COLO668 (cell line): ENCODE results near the gene NMT2.

Experiments
- DNase-seq: peaks from one replicate; lab custom pipeline; 2025; ENCODE audit not compliant: unreplicated experiment; lab: John Stamatoyannopoulos, UW

Gene NMT2

DNA sequence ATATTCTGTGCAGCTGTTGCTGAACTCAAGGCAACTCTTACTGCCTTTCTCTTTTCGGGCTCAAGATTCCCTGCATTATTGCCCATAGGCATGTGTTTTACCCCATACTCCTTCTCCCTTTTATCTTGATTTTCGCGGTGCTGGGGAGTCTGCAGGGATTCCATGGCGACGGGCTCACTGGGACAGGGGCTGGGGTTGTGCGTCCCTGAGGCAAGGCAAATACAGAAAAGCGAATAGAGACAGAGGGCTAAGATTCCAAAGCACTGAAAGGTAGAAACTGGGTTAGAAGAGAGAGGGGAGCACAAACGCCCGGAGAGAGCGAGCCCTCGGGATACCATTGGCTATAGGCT is 71.9 kb downstream of the NMT2 start:
- DNase-seq: no peak

DNA sequence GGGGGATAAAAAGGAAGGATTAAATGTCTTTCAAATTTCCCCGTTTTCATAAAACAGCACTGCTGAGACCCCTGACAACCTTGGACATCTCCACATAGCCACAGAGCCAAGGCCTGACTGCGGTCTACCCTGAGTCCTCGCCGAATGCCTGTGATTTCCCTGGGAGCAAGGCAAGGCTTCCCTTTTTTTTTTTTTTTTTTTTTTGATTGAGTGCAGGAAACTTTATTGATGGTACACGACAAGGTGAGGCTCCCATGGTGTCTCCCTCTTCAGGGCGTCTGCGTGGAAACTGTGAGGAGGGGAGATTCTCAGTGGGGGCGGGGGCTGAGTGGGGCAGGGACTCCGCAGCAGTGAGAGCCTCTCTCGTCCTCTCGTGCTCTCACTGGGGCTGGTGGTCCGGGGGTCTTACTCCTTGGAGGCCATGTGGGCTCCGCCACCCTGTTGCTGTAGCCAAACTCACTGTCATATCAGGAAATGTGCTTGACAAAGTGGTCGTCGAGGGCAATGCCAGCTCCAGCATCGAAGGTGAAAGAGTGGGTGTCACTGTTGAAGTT is 75.6 kb downstream of the NMT2 start:
- no peak for DNase-seq

DNA sequence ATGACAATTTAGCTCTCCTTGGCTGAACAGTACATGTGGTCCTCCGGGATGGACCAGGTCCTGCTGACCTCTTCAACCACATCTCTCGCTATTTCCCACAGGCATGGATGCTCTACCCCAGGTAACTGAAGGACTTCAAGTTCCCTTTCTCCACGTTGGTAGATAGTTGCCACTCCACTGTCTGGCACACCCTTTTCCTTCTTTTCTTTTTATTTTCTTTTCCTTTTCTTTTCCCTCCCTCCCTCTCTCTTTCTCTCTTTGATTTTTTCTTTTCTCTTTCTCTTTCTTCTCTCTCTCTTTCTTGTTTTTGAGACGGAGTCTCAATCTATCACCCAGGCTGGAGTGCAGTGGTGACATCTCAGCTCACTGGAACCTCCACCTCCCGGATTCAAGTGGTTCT is 77.1 kb downstream of the NMT2 start:
- no peak for DNase-seq

DNA sequence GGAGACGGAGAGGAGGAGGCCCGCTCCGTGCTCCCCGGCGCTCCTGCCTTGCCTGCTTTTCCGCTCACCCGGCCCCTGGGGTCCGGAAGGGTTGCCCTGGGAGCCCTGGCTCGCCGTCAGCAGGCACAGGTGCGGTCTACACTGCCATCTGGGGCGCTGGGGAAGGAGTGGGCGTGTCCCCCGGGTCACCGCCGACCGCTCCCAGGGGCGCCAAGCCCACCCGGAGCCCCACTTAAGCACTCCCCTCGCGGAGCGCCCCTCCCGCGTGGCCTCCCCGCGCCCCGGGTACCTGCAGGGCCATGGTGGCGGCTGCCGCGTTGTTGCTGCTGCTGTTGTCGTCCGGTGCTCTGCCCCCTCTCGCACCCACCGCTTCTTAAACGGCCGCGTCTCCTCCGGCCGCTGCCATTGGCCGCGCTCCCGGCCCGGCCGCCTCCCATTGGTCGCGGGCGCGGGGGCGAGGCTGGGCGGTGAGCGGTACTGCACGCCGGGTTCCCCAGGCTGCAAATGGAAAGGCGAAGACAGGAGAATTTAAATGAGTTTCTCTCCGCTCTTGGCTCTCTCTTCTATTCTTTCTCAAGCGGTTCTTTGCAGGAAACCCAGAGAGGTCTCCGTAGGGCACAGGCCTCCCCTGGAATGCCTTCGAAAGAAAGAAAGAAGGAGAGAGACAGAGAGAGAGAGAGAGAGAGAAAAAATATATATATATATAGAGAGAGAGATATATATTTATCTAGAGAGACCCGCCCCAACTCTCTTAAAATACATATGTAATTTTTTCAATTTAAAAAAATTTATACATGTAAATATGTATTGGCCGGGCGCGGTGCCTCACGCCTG is 79.8 kb downstream of the NMT2 start, which contains the start of gene ACBD7:
ACBD7 (minus strand) TSS at position 349 of the 834 bp plus-strand sequence; CDS start at position 301, 48 bp downstream.
- DNase-seq: peak; percentile 85

DNA sequence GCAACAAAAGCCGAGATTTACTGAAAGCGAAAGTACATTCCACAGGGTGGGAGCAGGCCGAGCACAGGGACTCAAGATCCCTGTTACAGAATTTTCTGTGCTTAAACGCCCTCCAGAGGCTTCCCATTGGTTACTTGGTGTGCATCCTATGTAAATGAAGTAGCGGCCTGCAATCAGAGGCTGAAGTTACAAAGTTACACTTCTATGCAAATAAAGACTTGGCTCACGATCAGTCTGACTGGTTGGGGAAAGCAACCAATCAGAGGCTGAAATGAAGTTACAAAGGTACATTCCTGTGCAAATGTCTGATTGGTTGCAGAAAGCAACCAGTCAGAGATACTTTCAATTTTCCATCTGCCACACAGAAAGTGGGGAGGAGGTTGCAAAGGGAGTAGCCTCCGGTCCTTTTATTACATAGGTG is 84.0 kb downstream of the NMT2 start:
- no peak for DNase-seq

DNA sequence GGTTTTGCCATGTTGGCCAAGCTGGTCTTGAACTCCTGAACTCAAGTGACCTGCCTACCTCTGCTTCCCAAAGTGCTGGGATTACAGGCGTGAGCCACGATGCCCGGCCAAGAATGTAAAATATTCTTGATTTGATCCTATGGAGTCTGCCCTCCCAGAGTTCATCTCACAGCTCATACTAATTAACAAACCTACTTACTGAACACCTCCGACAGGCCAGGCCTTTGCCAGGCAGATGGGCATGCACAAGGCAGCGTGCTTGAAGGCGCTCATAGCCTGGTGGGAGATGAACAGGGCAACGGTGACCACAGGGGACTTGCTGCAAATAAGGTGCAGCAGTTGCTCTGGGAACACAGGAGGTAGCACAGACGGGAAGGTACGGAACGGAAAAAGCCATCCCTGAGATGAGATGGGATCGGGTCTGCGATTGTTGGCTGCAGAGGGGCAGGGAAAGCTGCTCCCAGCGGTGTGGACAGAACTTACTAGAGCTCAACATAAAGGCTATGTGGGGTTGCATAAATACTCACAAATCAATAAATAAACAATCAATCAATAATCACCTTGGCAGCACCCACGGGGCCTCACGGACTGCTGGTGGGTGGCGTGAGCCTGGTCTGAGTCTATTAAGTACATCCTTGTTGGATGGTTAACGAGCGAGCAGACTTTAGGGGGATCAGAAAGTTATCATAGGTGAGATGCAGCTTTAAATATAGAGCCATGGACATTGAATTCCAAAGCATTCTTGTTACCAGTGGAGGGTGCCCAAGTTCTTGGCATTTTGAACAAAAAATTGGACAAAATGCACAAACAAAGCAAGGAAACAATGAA is 84.6 kb downstream of the NMT2 start:
- no peak for DNase-seq

DNA sequence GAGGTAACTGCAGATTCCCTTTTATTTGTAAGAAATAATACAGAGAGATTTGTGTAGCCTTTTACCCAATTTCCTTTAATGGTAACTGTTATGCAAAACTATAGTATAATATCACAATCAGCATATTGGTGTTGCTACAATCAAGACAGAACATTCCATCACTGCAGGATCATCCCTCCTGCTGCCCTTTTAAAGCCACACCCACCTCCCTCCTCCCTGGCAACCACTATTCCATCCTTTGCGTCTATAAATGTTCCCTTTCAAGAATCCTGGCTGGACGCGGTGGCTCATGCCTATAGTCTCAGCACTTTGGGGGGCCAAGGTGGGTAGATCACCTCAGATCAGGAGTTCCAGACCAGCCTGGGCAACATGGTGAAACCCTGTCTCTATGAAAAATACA is 93.1 kb downstream of the NMT2 start:
- DNase-seq: no peak

DNA sequence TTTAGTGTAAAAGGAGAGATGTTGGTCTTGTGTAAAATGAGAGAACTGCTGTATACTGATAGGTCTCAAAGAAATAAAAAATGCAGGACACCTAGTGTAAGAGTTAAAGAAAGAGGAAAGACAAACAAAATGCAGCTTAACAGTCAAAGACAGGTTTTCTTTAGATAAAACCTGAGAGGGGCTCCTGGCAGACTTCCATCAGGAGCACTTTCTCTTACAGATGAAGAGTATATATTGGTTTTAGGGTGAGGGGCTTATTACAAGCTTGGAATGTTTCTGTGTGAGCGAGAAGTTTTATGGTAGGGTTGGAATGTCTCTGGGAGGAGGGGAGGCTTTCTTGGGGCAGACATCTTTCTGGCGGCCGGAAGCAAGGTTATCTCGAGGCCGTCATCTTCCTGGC is 96.1 kb downstream of the NMT2 start:
- no peak for DNase-seq

DNA sequence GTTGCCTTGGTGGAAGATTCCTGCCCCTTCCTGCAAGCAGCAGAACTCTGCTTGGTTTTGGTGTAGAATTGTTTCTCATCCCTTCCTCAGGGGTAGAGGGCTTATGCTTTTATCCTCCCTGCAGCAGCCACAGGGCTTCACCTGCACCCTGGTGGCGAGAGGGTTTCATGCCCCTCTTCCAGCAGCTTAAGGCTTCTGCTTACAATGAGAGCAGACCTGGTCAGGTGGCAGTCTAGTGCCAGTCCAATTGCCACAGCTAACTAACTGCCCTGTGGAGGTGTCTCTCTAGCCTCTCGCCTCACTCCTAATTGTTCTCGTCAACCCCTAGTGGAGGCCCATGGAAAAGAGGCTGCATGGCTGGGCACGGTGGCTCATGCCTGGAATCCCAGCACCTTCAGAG is 99.3 kb downstream of the NMT2 start:
- no peak for DNase-seq

DNA sequence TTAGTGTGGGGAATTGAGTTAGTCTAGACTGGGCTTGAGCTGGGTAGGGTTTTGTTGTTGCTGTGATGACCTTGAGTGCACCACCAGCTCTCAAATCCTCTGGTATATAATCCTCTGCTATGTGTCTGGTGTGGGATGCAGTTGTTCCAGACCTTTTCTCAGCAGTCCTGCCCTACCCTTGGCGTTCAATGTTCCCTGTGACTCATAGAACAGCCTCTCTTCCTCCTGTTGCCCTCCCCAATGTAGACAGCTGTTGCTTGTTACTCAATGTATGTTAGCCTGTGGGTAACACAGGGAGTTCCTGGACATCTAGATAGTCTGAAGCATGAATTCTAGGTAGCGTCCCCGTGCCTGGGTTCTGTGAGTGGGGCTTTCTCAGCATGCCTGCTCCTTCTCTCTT is 99.7 kb downstream of the NMT2 start:
- no peak for DNase-seq

DNA sequence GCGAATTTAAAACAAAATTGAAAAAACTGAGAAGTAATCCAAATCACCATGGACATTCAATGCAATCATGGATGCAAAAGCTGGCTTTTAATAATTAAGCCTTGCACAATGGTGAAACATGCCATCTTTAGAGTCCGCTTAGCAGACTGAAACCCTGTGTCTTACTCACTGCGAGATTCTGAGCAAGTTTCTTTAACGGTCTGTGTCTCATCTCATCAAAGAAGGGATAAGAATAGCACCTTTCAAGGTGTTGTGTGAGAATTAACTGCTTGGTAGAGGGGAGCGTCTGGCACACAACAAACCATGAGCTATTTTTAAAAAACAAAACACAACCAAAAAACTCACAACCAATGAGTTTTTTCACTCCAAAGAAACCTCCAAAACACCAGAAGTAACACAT is 101.3 kb downstream of the NMT2 start:
- no peak for DNase-seq

DNA sequence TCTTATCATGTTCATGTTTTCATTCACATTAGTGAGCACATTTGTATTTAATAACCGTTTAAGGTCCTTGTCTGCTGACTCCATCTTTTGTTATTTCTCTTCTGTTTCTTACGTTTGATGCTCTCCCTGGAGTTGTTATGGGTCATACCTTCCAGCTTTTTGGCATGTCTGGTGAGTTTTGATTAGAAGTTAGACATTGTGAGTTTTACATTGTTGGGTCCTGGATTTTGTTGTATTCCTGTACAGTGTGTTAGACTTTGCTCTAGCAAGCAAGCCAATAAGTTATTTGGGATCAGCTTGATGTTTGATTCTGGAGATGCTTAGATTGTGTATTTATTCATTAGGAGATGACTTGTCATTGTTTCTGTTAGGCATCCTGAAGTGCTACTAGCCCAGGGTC is 107.9 kb downstream of the NMT2 start:
- DNase-seq: no peak

DNA sequence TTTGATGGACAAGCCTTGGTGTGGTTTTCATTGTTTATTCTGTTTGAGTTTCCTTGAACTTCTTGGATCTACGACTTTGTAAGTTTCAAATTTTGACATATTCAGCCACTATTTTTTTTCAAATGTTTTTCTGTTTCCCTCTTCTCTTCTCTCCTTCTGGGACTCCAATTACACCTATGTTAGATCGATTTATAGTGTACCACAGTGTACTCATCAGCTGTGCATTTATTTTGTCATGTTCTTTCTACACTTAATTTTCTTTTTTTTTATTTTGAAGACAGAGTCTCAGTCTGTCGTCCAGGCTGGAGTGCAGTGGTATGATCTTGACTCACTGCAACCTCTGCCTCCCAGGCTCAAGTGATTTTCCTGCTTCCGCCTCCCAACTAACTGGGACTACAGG is 108.6 kb downstream of the NMT2 start:
- DNase-seq: no peak

DNA sequence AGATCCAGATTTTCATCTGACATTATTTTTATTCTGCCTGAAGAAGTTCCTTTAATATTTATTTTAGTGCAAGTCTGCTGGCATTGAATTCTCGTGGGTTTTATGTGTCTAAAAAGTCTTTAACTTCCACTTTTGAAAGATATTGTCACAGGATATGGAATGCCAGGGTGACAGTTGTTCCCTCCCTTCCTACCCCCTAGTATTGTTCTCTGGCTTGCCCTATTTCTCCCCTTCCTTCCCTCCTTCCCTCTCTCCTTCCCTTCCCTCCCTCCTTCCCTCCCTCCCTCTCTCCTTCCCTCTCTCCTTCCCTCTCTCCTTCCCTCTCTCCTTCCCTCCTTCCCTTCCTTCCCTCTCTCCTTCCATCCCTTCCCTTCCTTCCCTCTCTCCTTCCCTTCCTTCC is 109.8 kb downstream of the NMT2 start:
- DNase-seq: no peak
